ENCODE results near the gene LTV1. TPM values are rescaled to one million over a fixed set of nuclear protein-coding genes. Genes with fewer than 3 reads are reported as not detected.

LTV1 gene
- polyA plus RNA-seq, 1 experiment, result 10.2 TPM

- POLR2A ChIA-PET, result no interaction called here
Measured at GRCh38 chr6:143817621-143818020, 25.5 kb upstream of the LTV1 start.

GRCh38 chr6:143821359-143821758 is 21.8 kb upstream of the LTV1 start:
- CTCF ChIA-PET, result interaction anchor here (1.2 kb wide), 1 partner anchor 246 kb away, joined by 3 read pairs; no protein-coding TSS in a partner anchor
- DNase-seq (ENCODE audit: low read depth), result no peak

More at GRCh38 chr6:143817621-143818020, 25.5 kb upstream of the LTV1 start:
- no peak for DNase-seq (ENCODE audit: low read depth)
- H3K4me3 ChIP-seq (ENCODE audit: low read depth, low read length), result no peak overlapping the region
- no peaks in the 10 kb centered on the region for H3K36me3 ChIP-seq (ENCODE audit: control insufficient read depth, insufficient read depth, low read length)
- H3K27me3 ChIP-seq (ENCODE audit: control insufficient read depth, insufficient read depth, low read length), result no peaks in the 10 kb centered on the region
- TF ChIP-seq CTCF (IDR thresholded peaks at IDR 0.05; ENCODE audit: insufficient read depth, low read depth, low read length), result no peak
- CTCF ChIA-PET, result interaction anchor here (1.1 kb wide), 1 partner anchor 196 kb away, joined by 3 read pairs; no protein-coding TSS in a partner anchor

GRCh38 chr6:143822584-143823024 is 20.5 kb upstream of the LTV1 start:
- no peak for DNase-seq (ENCODE audit: low read depth)
- CTCF ChIA-PET, result interaction anchor here (1.2 kb wide), 1 partner anchor 247 kb away, joined by 3 read pairs; no protein-coding TSS in a partner anchor
- H3K36me3 ChIP-seq (ENCODE audit: control insufficient read depth, insufficient read depth, low read length), result no peaks in the 10 kb centered on the region

More at GRCh38 chr6:143821359-143821758, 21.8 kb upstream of the LTV1 start:
- no peaks in the 10 kb centered on the region for H3K27me3 ChIP-seq (ENCODE audit: control insufficient read depth, insufficient read depth, low read length)
- H3K36me3 ChIP-seq (ENCODE audit: control insufficient read depth, insufficient read depth, low read length), result no peaks in the 10 kb centered on the region
- no peak for TF ChIP-seq CTCF (IDR thresholded peaks at IDR 0.05; ENCODE audit: insufficient read depth, low read depth, low read length)
- POLR2A ChIA-PET, result no interaction called here
- no peak overlapping the region for H3K4me3 ChIP-seq (ENCODE audit: low read depth, low read length)

GRCh38 chr6:143823548-143823947 is 19.6 kb upstream of the LTV1 start:
- DNase-seq (ENCODE audit: low read depth), result no peak
- TF ChIP-seq CTCF (IDR thresholded peaks at IDR 0.05; ENCODE audit: insufficient read depth, low read depth, low read length), result no peak
- CTCF ChIA-PET, result no interaction called here

More at GRCh38 chr6:143822584-143823024, 20.5 kb upstream of the LTV1 start:
- no peak for TF ChIP-seq CTCF (IDR thresholded peaks at IDR 0.05; ENCODE audit: insufficient read depth, low read depth, low read length)
- Histone ChIP-seq H3K27me3 (ENCODE audit: control insufficient read depth, insufficient read depth, low read length) (no peaks in the 10 kb centered on the region), H3K4me3 (ENCODE audit: low read depth, low read length) (no peak overlapping the region)
- POLR2A ChIA-PET, result no interaction called here

GRCh38 chr6:143828572-143828971 is 14.6 kb upstream of the LTV1 start:
- TF ChIP-seq CTCF (IDR thresholded peaks at IDR 0.05; ENCODE audit: insufficient read depth, low read depth, low read length), result no peak
- H3K27me3 ChIP-seq (ENCODE audit: control insufficient read depth, insufficient read depth, low read length), result no peaks in the 10 kb centered on the region
- CTCF ChIA-PET, result interaction anchor here (0.7 kb wide), 1 partner anchor 41 kb away, joined by 3 read pairs; no protein-coding TSS in a partner anchor
- no peak for DNase-seq (ENCODE audit: low read depth)
- POLR2A ChIA-PET, result no interaction called here
- H3K36me3 ChIP-seq (ENCODE audit: control insufficient read depth, insufficient read depth, low read length), result no peaks in the 10 kb centered on the region
- H3K4me3 ChIP-seq (ENCODE audit: low read depth, low read length), result no peak overlapping the region

More at GRCh38 chr6:143823548-143823947, 19.6 kb upstream of the LTV1 start:
- H3K27me3 ChIP-seq (ENCODE audit: control insufficient read depth, insufficient read depth, low read length), result no peaks in the 10 kb centered on the region
- POLR2A ChIA-PET, result no interaction called here
- H3K4me3 ChIP-seq (ENCODE audit: low read depth, low read length), result no peak overlapping the region
- no peaks in the 10 kb centered on the region for H3K36me3 ChIP-seq (ENCODE audit: control insufficient read depth, insufficient read depth, low read length)

Measured in BJ (cell line).